HG03558 (cell line): ENCODE measurements around the gene C9orf78.

Experiments used
- ATAC-seq: cut with Tn5 transposase; IDR thresholded peaks from one replicate; pipeline ENCODE4 v1.9.1; 2021; ENCODE audit warnings: moderate number of reproducible peaks; ENCODE audit not compliant: unreplicated experiment; ENCODE audit errors: extremely low read depth

The C9orf78 gene

DNA sequence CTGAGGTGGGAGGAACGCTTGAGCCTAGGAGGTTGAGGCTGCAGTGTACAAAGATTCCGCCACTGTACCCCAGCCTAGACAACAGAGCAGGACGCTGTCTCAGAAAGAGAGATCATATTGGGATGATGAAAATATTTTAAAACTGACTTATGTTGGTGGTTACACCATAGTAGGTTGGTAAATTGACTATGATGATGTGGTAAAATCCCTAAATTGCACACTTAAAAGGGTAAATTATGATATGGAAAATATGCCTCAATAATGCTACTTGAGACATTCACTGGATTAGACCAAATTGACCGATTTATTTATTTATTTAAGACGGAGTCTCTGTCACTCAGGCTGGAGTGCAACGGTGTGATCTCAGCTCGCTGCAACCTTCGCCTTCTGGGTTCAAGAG, 53.9 kb downstream of the C9orf78 start:
- no peak for ATAC-seq

DNA sequence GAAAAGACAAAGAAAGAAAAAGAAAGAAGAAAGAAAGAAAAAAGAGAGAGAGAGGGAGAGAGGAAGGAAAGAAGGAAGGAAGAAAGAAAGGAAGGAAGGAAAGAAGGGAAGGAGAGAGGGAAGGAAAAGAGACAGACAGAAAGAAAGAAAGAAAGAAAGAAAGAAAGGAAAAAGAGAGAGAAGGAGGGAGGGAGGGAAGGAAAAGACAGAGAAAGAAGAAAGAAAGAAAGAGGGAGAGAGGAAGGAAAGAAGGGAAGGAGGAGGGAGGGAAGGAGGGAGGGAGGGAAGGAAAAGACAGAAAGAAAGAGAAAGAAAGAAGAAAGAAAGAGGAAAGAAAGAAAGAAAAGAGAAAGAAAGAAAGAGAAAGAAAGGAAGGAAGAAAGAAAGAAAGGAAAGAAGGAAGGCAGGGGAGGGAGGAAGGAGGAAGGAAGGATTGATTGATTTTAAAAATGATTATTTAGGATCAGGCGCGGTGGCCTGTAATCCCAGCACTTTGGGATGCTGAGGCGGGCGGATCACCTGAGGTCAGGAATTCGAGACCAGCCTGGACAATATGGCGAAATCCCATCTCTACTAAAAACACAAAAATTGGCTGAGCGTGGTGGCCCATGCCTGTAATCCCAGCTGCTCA, 55.4 kb downstream of the C9orf78 start:
- no peak for ATAC-seq

DNA sequence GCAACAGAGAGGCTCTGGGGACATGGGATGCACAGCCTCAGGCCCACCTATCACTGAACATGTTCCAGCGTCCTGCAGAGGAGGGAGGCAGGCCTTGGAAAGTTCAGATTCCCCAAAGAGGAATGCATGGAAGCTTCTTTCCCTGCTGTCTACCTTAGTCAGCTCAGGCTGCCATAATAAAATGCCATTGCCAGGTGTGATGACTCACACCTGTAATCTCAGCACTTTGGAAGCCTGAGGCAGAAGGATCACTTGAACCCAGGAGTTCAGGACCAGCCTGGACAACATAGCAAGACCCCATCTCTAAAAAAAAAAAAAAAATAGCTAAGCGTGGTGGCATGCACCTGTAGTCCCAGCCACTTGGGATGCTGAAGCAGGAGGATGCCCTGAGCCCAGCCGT, 56.6 kb downstream of the C9orf78 start:
- ATAC-seq, result no peak

DNA sequence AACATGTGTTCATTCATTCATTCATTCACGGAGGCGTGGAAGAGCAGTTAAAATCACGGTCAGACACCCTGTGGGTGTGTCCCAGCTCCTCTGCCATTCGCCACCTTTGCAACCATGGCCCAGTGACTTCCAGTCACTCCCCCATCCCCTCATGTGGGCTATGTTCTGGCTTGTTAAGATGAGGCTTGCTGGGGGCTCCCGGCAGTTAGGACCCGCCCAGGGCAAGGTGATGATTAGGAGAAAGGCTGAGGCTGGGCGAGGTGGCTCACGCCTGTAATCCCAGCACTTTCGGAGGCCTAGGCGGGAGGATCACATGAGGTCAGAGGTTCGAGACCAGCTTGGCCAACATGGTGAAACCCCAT, 57.3 kb downstream of the C9orf78 start:
- no peak for ATAC-seq
